Trophoblast cell (in vitro differentiated cells and primary cell): ENCODE measurements around the gene CPN1.
A peak's percentile ranks its signal among the peaks of the same experiment; 100 is the strongest.

ENCODE experiments used
- DNase-seq, 2 donors: peaks; one replicate each; pipeline ENCODE4 v3.0.0-alpha.2; 2016
- H2AFZ ChIP-seq: 2 replicates; pipeline ENCODE4 v1.6.1; 2013; ENCODE audit warnings: low read length, moderate library complexity, mild to moderate bottlenecking; ENCODE audit not compliant: insufficient read depth, poor library complexity
- H2AK5ac ChIP-seq: 2 replicates; pipeline ENCODE4 v1.6.1; 2013; ENCODE audit warnings: mild to moderate bottlenecking, low read length
- H2BK120ac ChIP-seq: 2 replicates; pipeline ENCODE4 v1.6.1; 2013; ENCODE audit warnings: low read length, mild to moderate bottlenecking, moderate library complexity; ENCODE audit not compliant: insufficient read depth, poor library complexity
- H2BK12ac ChIP-seq: 2 replicates; pipeline ENCODE4 v1.6.1; 2013; ENCODE audit warnings: mild to moderate bottlenecking, low read length, moderate library complexity
- H2BK5ac ChIP-seq: 2 replicates; pipeline ENCODE4 v1.6.1; 2013; ENCODE audit warnings: low read length, low read depth, moderate library complexity, mild to moderate bottlenecking; ENCODE audit not compliant: poor library complexity
- H3K14ac ChIP-seq: 2 replicates; pipeline ENCODE4 v1.6.1; 2013; ENCODE audit warnings: mild to moderate bottlenecking, low read length
- H3K18ac ChIP-seq: 2 replicates; pipeline ENCODE4 v1.6.1; 2013; ENCODE audit warnings: mild to moderate bottlenecking, low read length
- H3K23ac ChIP-seq: 2 replicates; pipeline ENCODE4 v1.6.1; 2013; ENCODE audit warnings: low read length
- H3K27ac ChIP-seq: 2 replicates; pipeline ENCODE4 v1.5.1; 2013; ENCODE audit warnings: low read depth, mild to moderate bottlenecking, inconsistent platforms, low read length, moderate library complexity
- H3K27me3 ChIP-seq: 2 replicates; pipeline ENCODE4 v1.6.1; 2013; ENCODE audit warnings: inconsistent platforms, mild to moderate bottlenecking, low read length, moderate library complexity; ENCODE audit not compliant: insufficient read depth
- H3K36me3 ChIP-seq, 2 experiments: 1 replicate in 1 of 2; 2 replicates in 1 of 2; pipeline ENCODE4 v1.6.1; 2013; ENCODE audit warnings: low read length in 2 of 2, mild to moderate bottlenecking in 2 of 2, moderate library complexity in 1 of 2; ENCODE audit not compliant: insufficient read depth in 2 of 2, control insufficient read depth in 1 of 2
- H3K4ac ChIP-seq: 2 replicates; pipeline ENCODE4 v1.6.1; 2013; ENCODE audit warnings: low read depth, mild to moderate bottlenecking, low read length, moderate library complexity
- H3K4me1 ChIP-seq, 2 experiments: 1 replicate in 1 of 2; 2 replicates in 1 of 2; pipeline ENCODE4 v1.6.1; 2013; ENCODE audit warnings: low read length in 2 of 2, mild to moderate bottlenecking in 2 of 2, moderate library complexity in 1 of 2; ENCODE audit not compliant: insufficient read depth in 2 of 2, control insufficient read depth in 1 of 2
- H3K4me2 ChIP-seq: 2 replicates; pipeline ENCODE4 v1.6.1; 2013; ENCODE audit warnings: inconsistent platforms, mild to moderate bottlenecking, low read length, moderate library complexity
- H3K4me3 ChIP-seq: 2 replicates; pipeline ENCODE4 v1.5.1; 2013; ENCODE audit warnings: mild to moderate bottlenecking, low read depth, low read length, inconsistent platforms
- H3K79me1 ChIP-seq: one replicate; pipeline ENCODE4 v1.6.1; 2013; ENCODE audit warnings: low read length
- H3K79me2 ChIP-seq: 2 replicates; pipeline ENCODE4 v1.6.1; 2013; ENCODE audit warnings: low read length, mild to moderate bottlenecking; ENCODE audit not compliant: control insufficient read depth, insufficient read depth, poor library complexity
- H3K9ac ChIP-seq: 2 replicates; pipeline ENCODE4 v1.6.1; 2013; ENCODE audit warnings: mild to moderate bottlenecking, low read length
- H3K9me3 ChIP-seq: 2 replicates; pipeline ENCODE4 v1.6.1; 2013; ENCODE audit warnings: low read depth, mild to moderate bottlenecking, control low read depth, inconsistent platforms, low read length; ENCODE audit not compliant: insufficient read depth
- H4K12ac ChIP-seq: 2 replicates; pipeline ENCODE4 v1.6.1; 2013; ENCODE audit warnings: low read depth, mild to moderate bottlenecking, low read length, moderate library complexity
- H4K8ac ChIP-seq: 2 replicates; pipeline ENCODE4 v1.6.1; 2013; ENCODE audit warnings: low read depth, mild to moderate bottlenecking, low read length, moderate library complexity
- H4K91ac ChIP-seq: one replicate; pipeline ENCODE4 v1.6.1; 2013; ENCODE audit warnings: low read depth, mild to moderate bottlenecking, low read length, moderate library complexity
- WGBS: extraction: QIAGEN DNeasy Blood & Tissue Kit; methylation state at CpG from one replicate; pipeline ENCODE4 v1.1.7; 2013; ENCODE audit warnings: missing lambda C conversion rate; ENCODE audit not compliant: insufficient read length, insufficient coverage; ENCODE audit errors: extremely low coverage; 5-methylcytosine and 5-hydroxymethylcytosine counted together

Gene CPN1

DNA sequence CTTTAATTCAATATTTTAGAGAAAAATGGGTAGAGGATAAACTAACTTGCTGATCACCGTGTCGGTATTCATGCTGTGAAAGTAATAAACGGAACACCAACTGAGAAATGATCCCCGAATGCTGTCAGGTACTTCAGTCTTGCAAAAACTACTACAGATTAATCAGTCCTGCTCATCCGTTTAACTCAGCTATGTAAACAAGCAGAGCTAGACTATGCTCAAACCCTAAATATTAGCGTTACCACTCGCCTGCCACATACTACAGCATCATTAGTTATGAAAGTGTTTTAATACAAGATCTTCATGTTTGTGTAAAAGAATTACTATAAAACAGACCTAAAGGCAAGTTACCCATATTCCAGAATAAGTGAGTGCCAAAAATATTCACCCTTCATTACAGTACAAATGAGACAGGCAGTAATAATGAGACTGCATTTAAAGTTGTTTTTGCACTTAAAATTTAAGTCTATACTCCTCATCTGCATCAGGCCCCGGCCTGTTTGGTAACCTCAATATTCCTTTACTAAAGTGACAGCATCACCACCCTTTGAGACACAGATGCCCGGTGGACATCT lies 72.9 kb downstream of the CPN1 start:
- Histone ChIP-seq H2AK5ac (no peak overlapping the region), H3K79me2 (peaks cover 18% of the 10 kb centered on the region), H3K4ac (peak overlapping the region; percentile 50), H3K4me2 (peak overlapping the region; percentile 95), H2BK12ac (no peak overlapping the region), H3K27ac (peak overlapping the region; percentile 94), H3K9ac (peak overlapping the region; percentile 98), H3K18ac (peak overlapping the region; percentile 96), H3K9me3 (no peaks in the 10 kb centered on the region), H4K91ac (peak overlapping the region; percentile 63), H3K14ac (peak overlapping the region; percentile 57), H3K4me3 (peak overlapping the region; percentile 96), H3K79me1 (peaks cover 22% of the 10 kb centered on the region), H4K8ac (no peak overlapping the region), H4K12ac (no peak overlapping the region), H2BK5ac (peak overlapping the region; percentile 93), H2BK120ac (peak overlapping the region; percentile 29), H3K4me1 (peaks cover 15 to 19% of the 10 kb centered on the region in 2 experiments), H3K36me3 (no peaks in the 10 kb centered on the region), H3K23ac (peak overlapping the region; percentile 97), H2AFZ (no peak overlapping the region), H3K27me3 (no peaks in the 10 kb centered on the region)
- WGBS = no CpG with 5 or more reads among the region's 9 CpGs
- no peak for DNase-seq

DNA sequence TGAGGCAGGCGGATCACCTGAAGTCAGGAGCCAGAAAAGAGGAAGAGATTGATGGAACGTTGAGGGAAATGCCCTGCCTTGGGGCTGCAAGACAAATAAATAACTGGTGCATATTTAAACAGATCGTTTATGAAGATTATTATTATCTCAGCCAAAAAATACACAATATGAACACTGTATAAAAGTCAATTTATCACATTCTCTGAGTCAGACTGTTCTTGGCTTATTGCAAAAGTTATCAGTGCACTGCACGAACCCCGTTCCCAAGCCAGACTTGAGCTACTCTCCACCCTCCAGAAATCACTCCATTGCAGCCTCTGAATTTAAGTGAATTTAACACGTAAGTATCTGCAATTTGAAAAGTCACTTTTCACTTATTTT lies 73.5 kb downstream of the CPN1 start:
- H3K9me3 ChIP-seq = no peaks in the 10 kb centered on the region
- peaks cover 15 to 17% of the 10 kb centered on the region in 2 experiments for H3K4me1 ChIP-seq
- H3K23ac ChIP-seq = no peak overlapping the region
- H2AK5ac ChIP-seq = no peak overlapping the region
- no peak overlapping the region for H3K18ac ChIP-seq
- H3K4ac ChIP-seq = peak overlapping the region; percentile 80
- no peaks in the 10 kb centered on the region for H3K27me3 ChIP-seq
- H3K9ac ChIP-seq = no peak overlapping the region
- H2AFZ ChIP-seq = no peak overlapping the region
- no peak overlapping the region for H3K14ac ChIP-seq
- H3K79me1 ChIP-seq = peaks cover 22% of the 10 kb centered on the region
- H3K27ac ChIP-seq = no peak overlapping the region
- H3K4me2 ChIP-seq = peak overlapping the region; percentile 58
- no peak overlapping the region for H3K4me3 ChIP-seq
- no peak overlapping the region for H2BK120ac ChIP-seq
- peak in 1 of 2 donors; percentile 38 for DNase-seq
- no CpG with 5 or more reads among the region's 6 CpGs for WGBS
- no peak overlapping the region for H4K91ac ChIP-seq
- no peak overlapping the region for H2BK5ac ChIP-seq
- H3K79me2 ChIP-seq = peaks cover 18% of the 10 kb centered on the region
- no peak overlapping the region for H4K8ac ChIP-seq
- no peaks in the 10 kb centered on the region for H3K36me3 ChIP-seq
- no peak overlapping the region for H2BK12ac ChIP-seq
- no peak overlapping the region for H4K12ac ChIP-seq

DNA sequence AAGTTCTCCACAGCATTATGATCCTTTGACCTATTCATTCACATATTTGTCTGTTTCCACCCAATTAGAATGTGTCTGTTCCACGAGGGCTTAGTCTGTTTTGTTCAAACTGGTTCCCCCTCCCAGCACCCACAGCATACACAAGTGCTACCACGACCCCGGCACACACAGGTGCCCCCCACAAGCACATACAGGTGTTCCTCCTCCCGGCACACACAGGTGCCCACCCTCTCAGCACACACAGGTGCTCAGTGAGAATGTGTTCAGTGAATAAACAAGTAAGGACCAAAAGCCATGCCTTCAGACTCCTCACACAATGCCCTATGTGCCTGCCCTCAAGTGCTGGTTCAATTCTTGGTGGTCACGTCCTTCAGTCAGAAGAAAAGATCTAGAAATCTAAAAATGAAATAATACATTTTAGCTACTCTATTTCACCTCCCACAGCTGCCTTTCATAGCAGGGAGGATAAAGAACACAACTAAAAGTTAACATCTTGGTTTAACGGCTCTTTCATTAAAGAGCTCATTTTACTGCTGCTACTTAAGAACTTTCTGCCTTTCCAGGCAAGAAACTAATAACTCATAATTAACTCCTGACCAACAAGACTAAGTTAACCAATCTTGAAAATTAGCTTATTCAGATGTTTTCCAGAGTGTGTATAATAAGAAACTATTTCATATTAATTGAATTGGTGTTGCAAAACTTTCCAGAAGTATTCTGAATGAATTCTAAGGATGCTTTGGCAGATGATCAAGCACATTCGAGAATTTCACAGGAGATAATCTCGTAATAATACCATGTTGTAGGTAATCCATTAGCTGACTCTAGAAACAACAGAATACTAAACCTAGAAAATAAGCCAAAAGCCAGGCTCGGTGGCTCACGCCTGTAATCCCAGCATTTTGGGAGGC lies 74.2 kb downstream of the CPN1 start:
- peaks cover 21% of the 10 kb centered on the region for H3K79me1 ChIP-seq
- no peak overlapping the region for H3K4me3 ChIP-seq
- no peaks in the 10 kb centered on the region for H3K9me3 ChIP-seq
- peak in 1 of 2 donors; percentile 51 for DNase-seq
- H3K4me1 ChIP-seq = peaks cover 13 to 14% of the 10 kb centered on the region in 2 experiments
- no peaks in the 10 kb centered on the region for H3K27me3 ChIP-seq
- peak overlapping the region; percentile 24 for H2AK5ac ChIP-seq
- peak overlapping the region; percentile 20 for H3K9ac ChIP-seq
- peak overlapping the region; percentile 82 for H3K27ac ChIP-seq
- H3K36me3 ChIP-seq = no peaks in the 10 kb centered on the region
- no peak overlapping the region for H3K23ac ChIP-seq
- no peak overlapping the region for H4K8ac ChIP-seq
- H3K4ac ChIP-seq = peak overlapping the region; percentile 80
- peak overlapping the region; percentile 24 for H3K18ac ChIP-seq
- no CpG with 5 or more reads among the region's 10 CpGs for WGBS
- H2AFZ ChIP-seq = no peak overlapping the region
- peak overlapping the region; percentile 19 for H2BK12ac ChIP-seq
- H3K79me2 ChIP-seq = peaks cover 21% of the 10 kb centered on the region
- H4K91ac ChIP-seq = peak overlapping the region; percentile 28
- no peak overlapping the region for H2BK5ac ChIP-seq
- H2BK120ac ChIP-seq = peak overlapping the region; percentile 4
- H3K4me2 ChIP-seq = peak overlapping the region; percentile 58
- no peak overlapping the region for H4K12ac ChIP-seq
- H3K14ac ChIP-seq = peak overlapping the region; percentile 2

DNA sequence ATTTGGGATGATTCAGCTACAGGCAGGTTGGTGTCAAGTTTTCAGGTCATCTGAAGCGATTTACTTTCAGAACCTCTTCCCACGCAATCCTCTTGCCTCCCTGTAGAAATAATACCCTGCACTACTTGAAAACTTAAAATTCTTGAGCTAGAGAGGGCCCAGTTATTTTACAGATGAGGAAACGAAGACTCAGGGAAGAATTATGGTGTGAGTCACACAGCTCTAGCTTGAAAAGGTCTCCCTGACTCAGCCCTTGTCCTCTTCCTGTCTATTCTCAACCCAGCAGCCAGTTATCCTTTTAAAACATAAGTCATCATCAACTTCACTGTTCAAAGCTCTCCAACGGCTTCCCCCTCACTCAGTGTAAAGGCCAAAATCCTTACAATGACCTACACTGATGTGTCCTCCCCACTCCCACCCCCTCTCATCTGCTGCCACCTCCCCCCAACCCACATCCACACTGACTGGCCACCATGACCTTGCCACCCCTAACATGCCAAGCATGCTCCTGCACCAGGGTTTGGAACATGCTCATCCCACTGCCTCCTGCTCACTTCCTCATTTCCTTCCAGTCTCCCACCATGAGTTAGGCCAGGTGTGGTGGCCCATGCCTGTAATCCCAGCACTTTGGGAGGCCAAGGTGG lies 75.3 kb downstream of the CPN1 start:
- H3K18ac ChIP-seq = no peak overlapping the region
- H4K12ac ChIP-seq = no peak overlapping the region
- H3K27ac ChIP-seq = peak overlapping the region; percentile 94
- no peak overlapping the region for H3K23ac ChIP-seq
- no peak overlapping the region for H3K4me3 ChIP-seq
- no peaks in the 10 kb centered on the region for H3K27me3 ChIP-seq
- no peak overlapping the region for H2BK12ac ChIP-seq
- peak overlapping the region; percentile 49 for H3K4me2 ChIP-seq
- no peaks in the 10 kb centered on the region for H3K9me3 ChIP-seq
- H2BK120ac ChIP-seq = peak overlapping the region; percentile 9
- peak; percentile 83 to 93 for DNase-seq
- H3K14ac ChIP-seq = no peak overlapping the region
- peaks cover 21% of the 10 kb centered on the region for H3K79me2 ChIP-seq
- H4K91ac ChIP-seq = peak overlapping the region; percentile 21
- H3K4me1 ChIP-seq = peaks cover 8 to 15% of the 10 kb centered on the region in 2 experiments
- H2AK5ac ChIP-seq = no peak overlapping the region
- no CpG with 5 or more reads among the region's 4 CpGs for WGBS
- peaks cover 17% of the 10 kb centered on the region for H3K79me1 ChIP-seq
- peaks cover 0 to 2% of the 10 kb centered on the region in 2 experiments for H3K36me3 ChIP-seq
- no peak overlapping the region for H3K4ac ChIP-seq
- H2AFZ ChIP-seq = no peak overlapping the region
- H3K9ac ChIP-seq = no peak overlapping the region
- no peak overlapping the region for H2BK5ac ChIP-seq
- peak overlapping the region; percentile 10 for H4K8ac ChIP-seq
